GM21381 (cell line): ENCODE results near the gene EIF1AY.
"Not testable (repeated sequence)": the region's sequence is repeated elsewhere in the genome, so short reads cannot be mapped to it uniquely, and the experiment has no call there.

Experiments used
- ATAC-seq: cut with Tn5 transposase; IDR thresholded peaks from one replicate; pipeline ENCODE4 v1.9.1; 2021; ENCODE audit warnings: mild to moderate bottlenecking, moderate library complexity; ENCODE audit not compliant: unreplicated experiment

EIF1AY gene, protein sequence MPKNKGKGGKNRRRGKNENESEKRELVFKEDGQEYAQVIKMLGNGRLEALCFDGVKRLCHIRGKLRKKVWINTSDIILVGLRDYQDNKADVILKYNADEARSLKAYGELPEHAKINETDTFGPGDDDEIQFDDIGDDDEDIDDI

GRCh38 chrY:20575531-20576121, at the start of gene EIF1AY:
EIF1AY (plus strand) TSS chrY:20575776; CDS start chrY:20575872, 96 bp downstream.
- ATAC-seq: peak; percentile 96

DNA sequence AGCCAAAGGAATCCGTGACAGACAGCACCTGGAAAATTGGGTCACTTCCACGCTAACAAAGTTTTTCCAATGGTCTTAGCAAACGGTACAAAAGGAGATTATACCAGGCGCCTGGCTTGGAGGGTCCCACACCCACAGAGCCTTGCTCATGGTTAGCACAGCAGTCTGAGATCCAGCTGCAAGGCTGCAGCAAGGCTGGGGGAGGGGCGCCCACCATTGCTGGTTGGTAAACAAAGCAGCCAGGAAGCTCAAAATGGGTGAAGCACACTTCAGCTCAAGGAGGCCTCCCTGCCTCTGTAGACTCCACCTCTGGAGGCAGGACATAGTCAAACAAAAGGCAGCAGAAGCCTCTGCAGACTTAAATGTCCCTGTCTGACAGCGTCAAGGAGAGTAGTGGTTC, 47.1 kb upstream of the EIF1AY start:
- ATAC-seq: no peak

DNA sequence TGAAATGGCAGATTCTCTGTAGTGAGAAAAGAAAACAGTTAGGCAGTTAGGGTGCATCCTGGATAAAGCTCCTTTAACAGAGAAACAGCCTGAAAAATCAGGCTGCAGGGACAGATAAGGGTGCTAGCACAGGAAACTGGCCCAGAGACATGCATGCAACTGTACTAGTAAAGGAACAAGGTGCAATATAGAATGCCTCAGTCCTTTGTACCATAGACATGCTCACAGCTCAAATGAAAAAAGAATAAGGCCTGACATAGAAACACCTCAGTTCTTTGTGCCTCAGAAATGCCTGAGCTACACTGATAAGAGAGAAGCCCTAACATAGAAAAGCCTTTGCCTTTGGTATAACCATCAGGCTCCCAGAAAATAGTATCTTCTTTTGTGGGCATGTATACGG, 37.4 kb upstream of the EIF1AY start:
- ATAC-seq: no peak

- no peak for ATAC-seq
These were observed 36.6 kb upstream of the EIF1AY start for GRCh38 chrY:20538933-20539332.

GRCh38 chrY:20544451-20544960, 31.1 kb upstream of the EIF1AY start:
- no peak for ATAC-seq

GRCh38 chrY:20546071-20546470, 29.5 kb upstream of the EIF1AY start:
- ATAC-seq: no peak

DNA sequence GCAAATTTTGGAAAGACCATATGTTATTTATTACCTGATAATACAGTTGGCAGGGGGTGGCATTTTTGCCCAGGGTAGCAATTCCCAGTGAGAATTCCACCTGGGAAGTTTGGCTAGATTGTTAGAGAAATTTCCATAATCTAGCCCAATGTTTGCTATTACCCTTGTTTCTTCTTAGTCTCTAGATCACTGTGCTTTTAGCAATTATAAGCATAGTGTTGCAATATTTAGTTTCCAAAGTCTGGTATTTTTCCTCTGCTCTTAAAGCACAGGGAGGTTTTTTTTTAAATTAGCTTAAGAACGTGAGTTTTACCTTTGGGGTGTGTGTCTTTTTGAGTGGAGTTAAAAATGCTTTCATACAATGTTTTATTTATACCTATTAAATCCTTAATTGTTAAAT, 26.3 kb upstream of the EIF1AY start:
- ATAC-seq: no peak

GRCh38 chrY:20551840-20552239, 23.7 kb upstream of the EIF1AY start:
- no peak for ATAC-seq

GRCh38 chrY:20552764-20553323, 22.7 kb upstream of the EIF1AY start:
- ATAC-seq: not testable (repeated sequence)

- ATAC-seq: no peak
These were observed 19.8 kb upstream of the EIF1AY start for GRCh38 chrY:20555820-20556219.

GRCh38 chrY:20558677-20559076, 16.9 kb upstream of the EIF1AY start:
- ATAC-seq: no peak

- ATAC-seq: no peak
These were observed 15.6 kb upstream of the EIF1AY start for GRCh38 chrY:20559873-20560512.

DNA sequence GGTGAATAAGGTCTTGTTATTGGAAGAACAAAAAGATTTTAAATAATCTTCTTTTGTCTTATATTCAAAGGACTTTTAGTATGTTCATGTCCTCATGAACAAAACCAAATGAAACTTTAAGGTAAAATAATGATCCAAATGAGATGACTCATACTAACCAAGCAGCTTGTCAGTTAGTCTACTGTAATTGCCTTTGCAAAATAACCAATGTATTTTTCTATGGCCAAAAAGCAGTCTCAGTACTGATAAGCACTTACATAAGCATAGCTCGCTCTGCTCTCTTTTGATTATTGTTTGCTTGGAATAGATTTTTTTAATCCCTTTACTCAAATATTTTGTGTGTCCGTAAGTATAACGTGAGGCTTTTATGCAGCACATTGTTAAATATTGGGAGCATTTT, 4.3 kb upstream of the EIF1AY start:
- ATAC-seq: no peak

- ATAC-seq: no peak
These were observed 930 bp downstream of the EIF1AY start for GRCh38 chrY:20576506-20576905.

- no peak for ATAC-seq
These were observed 2.6 kb downstream of the EIF1AY start for GRCh38 chrY:20578206-20578605.

DNA sequence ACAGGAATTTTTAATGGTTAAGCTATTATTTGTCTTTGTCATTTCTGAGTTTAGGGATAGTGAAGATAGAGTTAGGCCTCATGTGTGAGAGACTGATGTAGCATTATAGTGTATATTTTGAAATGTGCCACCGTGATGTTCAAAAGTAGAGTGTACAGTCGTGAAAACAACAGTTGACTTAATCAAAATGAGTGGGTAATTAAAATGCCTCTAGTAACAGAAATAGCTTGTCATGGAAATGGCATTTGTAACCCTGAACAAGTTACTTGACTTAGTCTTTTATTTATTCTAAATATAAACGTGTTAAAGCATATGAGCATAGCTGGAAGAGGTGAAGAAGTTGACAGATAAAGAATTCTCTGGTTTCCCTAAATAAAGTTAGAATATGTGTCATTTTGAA, 6.1 kb downstream of the EIF1AY start:
- ATAC-seq: no peak

GRCh38 chrY:20586161-20586560, 10.6 kb downstream of the EIF1AY start:
- no peak for ATAC-seq
